ENCODE data around the gene KRTAP10-8.
"Not testable (repeated sequence)": the region's sequence is repeated elsewhere in the genome, so short reads cannot be mapped to it uniquely, and the experiment has no call there.

Gene KRTAP10-8

DNA sequence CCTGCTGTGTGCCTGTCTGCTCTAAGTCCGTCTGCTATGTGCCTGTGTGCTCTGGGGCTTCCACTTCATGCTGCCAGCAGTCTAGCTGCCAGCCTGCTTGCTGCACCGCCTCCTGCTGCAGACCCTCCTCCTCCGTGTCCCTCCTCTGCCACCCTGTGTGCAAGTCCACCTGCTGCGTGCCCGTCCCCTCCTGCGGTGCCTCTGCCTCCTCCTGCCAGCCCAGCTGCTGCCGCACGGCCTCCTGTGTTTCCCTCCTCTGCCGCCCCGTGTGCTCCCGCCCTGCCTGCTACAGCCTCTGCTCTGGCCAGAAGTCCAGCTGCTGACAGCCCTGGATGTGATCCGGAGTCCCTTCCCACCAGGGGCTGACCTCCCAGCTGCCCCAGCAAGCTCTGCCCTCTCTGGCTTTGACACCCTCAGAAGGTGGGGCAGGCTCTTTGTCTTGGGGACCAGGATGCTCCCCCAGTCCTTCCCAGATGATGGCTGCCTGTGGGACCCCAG, 26.0 kb downstream of the KRTAP10-8 start:
- DNase-seq (ENCODE audit: extremely low spot score, insufficient read length, low read depth); FAIRE-seq: not testable (repeated sequence)

DNA sequence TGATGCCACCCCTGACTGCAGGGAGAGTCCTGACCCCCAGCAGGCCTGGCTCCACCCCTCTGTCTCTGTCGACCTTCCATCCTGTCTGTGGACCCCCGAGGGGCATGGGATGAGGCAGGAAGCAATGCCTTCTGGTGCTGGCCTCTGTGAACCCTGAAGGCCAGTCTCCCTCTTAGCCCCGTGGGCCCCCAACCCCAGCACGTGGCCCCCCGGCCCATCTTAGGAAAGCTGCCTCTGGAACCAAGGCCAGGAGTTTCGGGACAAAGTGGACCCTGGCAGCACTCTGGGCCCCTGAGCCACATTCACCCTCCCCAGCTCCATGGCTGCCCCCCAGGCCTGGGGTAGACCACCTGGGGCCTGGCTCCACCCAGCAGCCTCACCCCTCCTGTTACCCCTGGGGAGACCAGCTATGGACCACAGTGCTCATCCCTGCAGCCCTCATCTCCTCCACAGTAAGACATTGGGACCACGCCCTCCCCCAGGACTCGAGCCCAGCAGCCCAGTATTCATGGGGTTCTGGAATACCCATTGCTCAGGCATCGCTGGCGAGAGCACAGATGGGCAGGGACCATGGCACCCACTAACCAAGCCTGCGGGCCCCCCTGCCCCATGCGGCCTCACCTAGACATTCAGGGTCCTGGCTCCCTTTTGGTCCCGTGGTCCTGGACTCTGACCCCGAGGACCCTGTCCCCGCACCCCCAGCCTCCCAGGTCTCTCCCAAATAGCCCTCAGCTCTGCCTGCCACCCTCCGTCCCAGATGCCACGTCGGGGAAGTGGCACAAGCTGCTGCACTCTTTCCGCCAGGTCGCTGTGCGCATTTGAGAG, 26.8 kb downstream of the KRTAP10-8 start:
- FAIRE-seq; DNase-seq (ENCODE audit: extremely low spot score, insufficient read length, low read depth): not testable (repeated sequence)

- DNase-seq (ENCODE audit: extremely low spot score, insufficient read length, low read depth) (no peak), FAIRE-seq (no peak)
Observed at GRCh38 chr21:44639331-44639655, 27.4 kb downstream of the KRTAP10-8 start.

GRCh38 chr21:44640761-44641160, 28.9 kb downstream of the KRTAP10-8 start:
- DNase-seq (ENCODE audit: extremely low spot score, insufficient read length, low read depth) (no peak), FAIRE-seq (no peak)

DNA sequence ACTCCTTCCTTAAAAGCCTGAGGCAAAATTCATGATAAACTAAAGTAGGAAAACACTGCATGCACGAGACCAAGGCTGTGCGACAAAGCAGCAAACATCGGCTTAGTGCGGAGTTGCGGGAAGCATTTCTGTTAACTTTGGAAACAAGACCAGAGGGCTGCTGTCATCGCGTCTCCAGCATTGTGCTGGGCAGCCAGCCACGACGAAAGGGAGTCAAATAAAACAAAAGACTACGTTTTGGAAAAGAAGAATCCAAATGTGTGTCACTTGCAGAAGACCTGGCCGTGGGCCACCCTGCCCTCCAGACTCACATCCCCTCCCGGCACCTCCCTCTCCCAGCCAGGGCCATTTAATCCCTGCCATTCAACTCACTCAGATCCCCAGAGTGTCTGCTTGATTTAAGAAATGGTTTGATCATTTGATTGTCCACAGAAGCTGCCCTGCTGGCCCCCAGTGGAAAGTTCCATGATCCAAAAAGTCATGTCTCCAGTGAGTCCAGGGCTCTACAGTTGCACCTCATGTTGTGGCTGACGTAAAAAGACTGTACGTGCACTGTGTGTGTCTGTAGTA, 31.9 kb downstream of the KRTAP10-8 start:
- FAIRE-seq, result no peak

GRCh38 chr21:44644878-44645277, 33.0 kb downstream of the KRTAP10-8 start:
- DNase-seq (ENCODE audit: extremely low spot score, insufficient read length, low read depth) (no peak), FAIRE-seq (no peak)

More for the DNA sequence above, 31.9 kb downstream of the KRTAP10-8 start:
- no peak for DNase-seq (ENCODE audit: extremely low spot score, insufficient read length, low read depth)

GRCh38 chr21:44646366-44647221, 34.7 kb downstream of the KRTAP10-8 start, which contains the start of gene KRTAP10-11:
KRTAP10-11 (plus strand) TSS chr21:44646414; CDS start chr21:44646459, 45 bp downstream.
- not testable (repeated sequence) for DNase-seq (ENCODE audit: extremely low spot score, insufficient read length, low read depth); FAIRE-seq

- FAIRE-seq, result no peak
- no peak for DNase-seq (ENCODE audit: extremely low spot score, insufficient read length, low read depth)
Observed at GRCh38 chr21:44647222-44647552, 35.3 kb downstream of the KRTAP10-8 start.

DNA sequence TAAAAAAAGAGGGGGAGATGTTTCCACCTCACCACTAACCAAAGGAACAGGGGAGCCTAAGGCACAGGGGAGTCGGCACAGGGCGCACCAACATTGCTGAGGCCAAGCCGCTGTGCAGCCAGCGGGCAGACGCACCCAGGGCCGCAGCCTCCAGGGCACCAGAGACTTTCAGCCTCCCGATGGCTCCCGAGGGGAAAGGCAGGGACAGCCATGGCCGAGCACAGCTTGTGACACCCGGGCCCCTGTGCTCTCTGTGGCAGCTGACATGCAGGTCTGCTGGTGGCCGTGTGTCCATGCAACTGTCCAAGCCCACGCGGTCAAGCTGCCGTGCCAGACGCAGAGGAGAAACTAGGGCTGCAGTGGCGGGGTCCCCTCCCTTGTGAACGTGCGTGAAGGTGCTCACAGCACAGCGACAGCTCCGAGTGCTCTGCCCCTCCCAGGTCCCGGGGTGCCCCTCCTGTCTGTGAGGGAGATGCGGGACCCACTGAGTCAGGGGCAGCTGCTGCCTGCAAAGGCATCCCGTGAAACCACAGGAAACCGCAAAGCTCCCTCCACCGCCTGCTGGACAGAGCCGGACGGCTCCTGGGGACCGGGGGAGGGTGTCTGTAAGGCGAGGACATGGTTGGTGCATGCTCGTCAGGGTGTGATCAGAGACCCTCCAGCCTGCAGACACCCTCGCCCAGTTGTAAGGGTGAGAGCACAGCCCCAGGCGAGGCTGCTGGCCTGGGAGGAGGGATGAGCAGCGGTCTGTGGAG, 36.9 kb downstream of the KRTAP10-8 start:
- FAIRE-seq (no peak), DNase-seq (ENCODE audit: extremely low spot score, insufficient read length, low read depth) (no peak)

- FAIRE-seq (no peak), DNase-seq (ENCODE audit: extremely low spot score, insufficient read length, low read depth) (no peak)
Observed at GRCh38 chr21:44649521-44650100, 37.7 kb downstream of the KRTAP10-8 start.

- no peak for DNase-seq (ENCODE audit: extremely low spot score, insufficient read length, low read depth)
Observed at GRCh38 chr21:44650265-44650972, 38.5 kb downstream of the KRTAP10-8 start.

GRCh38 chr21:44650973-44651675, 39.2 kb downstream of the KRTAP10-8 start:
- no peak for FAIRE-seq
- no peak for DNase-seq (ENCODE audit: extremely low spot score, insufficient read length, low read depth)

More at GRCh38 chr21:44650265-44650972, 38.5 kb downstream of the KRTAP10-8 start:
- no peak for FAIRE-seq

- FAIRE-seq, result no peak
- no peak for DNase-seq (ENCODE audit: extremely low spot score, insufficient read length, low read depth)
Observed at GRCh38 chr21:44653123-44653522, 41.2 kb downstream of the KRTAP10-8 start.

DNA sequence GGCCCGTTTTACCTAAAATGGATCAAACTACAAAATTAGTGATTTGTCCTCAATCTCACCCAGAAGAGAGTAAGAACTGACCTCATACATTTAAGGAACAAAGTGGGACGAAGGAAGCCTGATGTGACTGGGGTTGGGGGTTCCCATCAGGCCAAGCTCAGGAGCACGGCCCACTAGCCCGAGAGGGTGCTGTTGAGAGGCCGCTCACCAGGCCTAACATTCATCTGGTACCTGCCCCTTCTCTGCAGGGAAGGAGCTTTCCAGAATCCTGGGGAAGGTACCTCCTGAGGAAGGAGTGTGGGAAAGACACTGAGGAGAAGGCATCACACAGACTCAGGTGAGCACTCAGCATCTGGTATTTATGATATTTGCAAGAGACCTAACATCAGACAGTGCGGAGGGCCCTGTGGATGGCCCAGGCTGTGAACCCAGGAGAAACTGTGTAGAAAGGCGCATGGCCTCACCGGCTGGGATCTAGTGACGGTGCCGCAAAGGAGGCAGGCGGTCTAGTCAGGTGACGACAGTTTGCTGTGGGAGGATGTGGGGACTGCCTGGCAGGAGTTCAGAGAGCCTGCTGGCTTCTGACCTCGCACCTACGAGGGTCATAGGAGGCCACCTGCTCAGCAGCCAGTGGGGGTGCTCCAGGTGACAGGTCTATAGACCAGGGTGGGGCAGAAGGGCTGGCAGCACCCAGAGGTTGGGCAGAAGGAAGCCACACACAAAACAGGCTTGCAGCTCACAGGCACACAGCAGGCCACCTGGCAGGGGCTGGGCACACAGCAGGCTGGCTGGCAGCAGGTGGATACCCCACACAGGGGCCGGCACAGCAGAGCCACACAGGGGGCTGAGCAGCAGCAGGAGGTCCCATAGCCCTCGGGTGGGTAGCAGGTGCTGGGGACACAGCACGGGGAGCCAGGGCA, 42.0 kb downstream of the KRTAP10-8 start:
- DNase-seq (ENCODE audit: extremely low spot score, insufficient read length, low read depth) (no peak), FAIRE-seq (no peak)

- FAIRE-seq, result no peak
- DNase-seq (ENCODE audit: extremely low spot score, insufficient read length, low read depth), result no peak
Observed at GRCh38 chr21:44654576-44655175, 42.8 kb downstream of the KRTAP10-8 start, which contains the start of gene KRTAP12-4. KRTAP12-4 (minus strand) TSS chr21:44654659; CDS start chr21:44654614, 45 bp downstream.

DNA sequence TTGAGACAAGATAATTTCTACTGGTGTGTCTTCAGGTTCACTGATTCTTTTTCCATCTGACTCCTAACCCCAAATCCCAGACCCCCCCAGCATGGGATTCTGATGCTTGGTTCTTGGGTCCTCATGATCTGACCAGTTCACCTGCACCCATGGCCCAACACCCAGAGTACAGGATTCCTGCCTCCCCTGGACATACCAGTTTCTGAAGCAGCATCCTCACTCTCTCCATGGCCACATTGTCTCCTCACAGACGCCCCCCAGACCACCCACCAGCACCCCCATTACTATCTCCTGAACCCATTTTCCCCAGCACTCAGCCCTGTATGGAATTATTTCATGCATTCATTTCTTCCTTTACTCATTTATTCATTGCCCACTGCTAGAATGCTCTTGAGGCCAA, 45.0 kb downstream of the KRTAP10-8 start:
- FAIRE-seq, result no peak
- no peak for DNase-seq (ENCODE audit: extremely low spot score, insufficient read length, low read depth)
